NK-92 (cell line): Measurements from ENCODE around the gene TMEM117.
"Not testable (repeated sequence)": the region's sequence is repeated elsewhere in the genome, so short reads cannot be mapped to it uniquely, and the experiment has no call there.

ENCODE experiments used
- DNase-seq: peaks from one replicate; lab custom pipeline; 2025; ENCODE audit not compliant: unreplicated experiment; lab: John Stamatoyannopoulos, UW

The TMEM117 gene

DNA sequence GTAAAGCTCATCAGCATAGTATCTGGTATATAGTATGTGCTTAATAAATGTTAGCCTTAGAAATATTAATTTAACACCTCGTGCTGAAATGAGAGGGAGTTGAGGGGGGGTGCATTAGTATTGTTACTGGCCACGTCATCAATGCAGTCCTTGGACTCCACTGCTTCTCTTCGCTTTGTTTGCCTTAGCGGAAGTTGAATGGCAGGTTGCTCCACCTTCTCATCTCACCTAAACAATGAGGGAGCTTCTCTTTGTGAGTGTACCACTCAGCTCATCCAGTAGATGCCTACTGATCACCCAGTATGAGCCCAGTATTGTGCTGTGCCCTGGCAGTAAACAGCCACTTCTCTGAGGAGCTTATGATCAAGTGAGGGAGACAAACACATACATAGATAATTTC, 4.5 kb downstream of the TMEM117 start:
- no peak for DNase-seq

DNA sequence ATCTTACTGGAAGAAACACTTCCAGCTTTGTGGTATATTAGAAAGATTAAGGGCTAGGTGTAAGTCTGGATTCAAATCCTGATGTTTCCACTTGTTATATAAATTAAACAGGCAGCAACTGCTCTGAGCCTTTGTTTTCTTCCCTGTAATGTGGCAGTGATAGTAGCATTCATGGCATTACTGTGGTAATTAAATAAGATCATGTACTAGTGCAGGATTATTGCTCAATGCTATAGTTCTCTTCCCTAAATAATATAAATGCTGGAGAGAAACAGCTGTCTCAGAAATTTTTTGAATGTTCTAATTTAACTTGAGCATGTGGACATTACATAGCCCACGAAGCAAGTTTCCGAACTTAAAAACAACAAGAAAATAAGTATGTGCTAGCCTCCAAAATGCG, 5.4 kb downstream of the TMEM117 start:
- DNase-seq: no peak

GRCh38 chr12:43842259-43842658, 6.4 kb downstream of the TMEM117 start:
- no peak for DNase-seq

GRCh38 chr12:43847425-43848225, 11.7 kb downstream of the TMEM117 start:
- DNase-seq: not testable (repeated sequence)

DNA sequence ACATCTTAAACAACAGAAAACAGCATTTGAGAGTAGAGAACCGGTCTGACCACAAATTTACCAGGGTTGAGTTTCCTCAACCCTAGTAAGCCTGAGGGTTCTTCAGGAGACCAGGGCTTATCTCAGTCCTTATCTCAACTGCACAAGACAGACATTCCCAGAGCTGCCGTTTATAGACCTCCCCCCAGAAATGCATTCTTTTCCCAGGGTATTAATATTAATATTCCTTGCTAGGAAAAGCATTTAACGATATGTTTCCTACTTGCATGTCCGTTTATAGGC, 12.3 kb downstream of the TMEM117 start:
- no peak for DNase-seq

DNA sequence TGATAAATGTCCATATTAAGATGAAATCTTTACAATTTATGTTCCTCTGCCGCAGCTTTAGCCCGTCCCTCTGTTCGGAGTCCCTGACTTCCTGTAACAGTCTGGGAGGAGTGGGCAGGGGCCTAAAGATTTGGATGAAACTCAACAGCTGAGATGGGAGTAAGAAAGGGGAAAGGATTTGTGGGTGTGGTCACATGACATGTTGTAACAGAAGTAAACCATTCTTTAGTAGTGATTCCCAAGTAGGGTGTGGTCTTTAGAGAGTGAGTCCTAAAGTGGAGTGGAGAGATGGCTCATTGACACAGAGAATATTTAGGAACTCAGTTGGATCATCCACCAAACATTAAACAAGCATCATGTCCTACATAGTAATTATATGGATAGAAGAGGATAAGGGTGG, 12.9 kb downstream of the TMEM117 start:
- DNase-seq: no peak

DNA sequence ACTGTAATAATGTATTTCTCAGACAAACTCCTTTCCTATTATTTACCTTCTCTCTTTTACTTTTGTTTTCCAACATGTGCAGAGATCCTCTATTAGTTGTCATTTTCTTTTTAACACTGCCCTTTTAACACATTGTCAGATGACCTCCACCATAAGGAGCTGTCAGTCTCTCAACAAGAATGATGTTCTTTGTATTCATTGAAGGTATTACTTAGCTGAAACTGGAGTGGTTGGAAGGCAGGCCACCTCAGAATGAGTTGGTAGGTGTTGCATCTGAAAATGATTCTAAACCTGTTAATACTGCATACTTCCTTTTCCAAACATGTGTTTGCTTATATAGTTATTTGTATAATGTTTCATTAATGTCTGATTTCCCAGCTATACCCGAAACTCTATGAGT, 16.9 kb downstream of the TMEM117 start:
- DNase-seq: no peak

- DNase-seq: no peak
These were observed 21.1 kb downstream of the TMEM117 start for GRCh38 chr12:43856972-43857371.

- no peak for DNase-seq
These were observed 22.2 kb downstream of the TMEM117 start for GRCh38 chr12:43858096-43858495.

- DNase-seq: no peak
These were observed 23.1 kb downstream of the TMEM117 start for GRCh38 chr12:43858991-43859390.

GRCh38 chr12:43861015-43861839, 25.3 kb downstream of the TMEM117 start:
- DNase-seq: no peak

- no peak for DNase-seq
These were observed 25.9 kb downstream of the TMEM117 start for GRCh38 chr12:43861840-43862150.

GRCh38 chr12:43863770-43864366, 28.0 kb downstream of the TMEM117 start:
- DNase-seq: no peak

GRCh38 chr12:43864557-43864956, 28.7 kb downstream of the TMEM117 start:
- not testable (repeated sequence) for DNase-seq

DNA sequence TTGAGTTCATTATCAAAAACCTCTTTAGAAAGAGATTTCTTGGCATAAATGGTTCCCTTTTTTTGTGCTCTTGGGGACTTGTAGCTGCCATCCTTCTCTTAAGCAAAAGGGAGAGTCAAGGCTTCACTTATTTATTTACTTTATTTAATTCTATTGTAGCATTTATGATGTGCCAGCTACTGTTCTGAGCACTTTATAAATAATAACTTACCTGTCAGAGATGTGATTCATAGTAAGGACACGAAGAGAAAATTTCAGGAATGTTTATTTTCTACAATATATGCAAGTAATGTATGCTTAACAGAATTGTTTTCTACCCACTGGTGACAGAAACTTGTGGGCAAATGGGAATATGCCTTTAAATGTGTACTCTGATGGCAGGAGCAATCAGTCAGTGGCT, 33.3 kb downstream of the TMEM117 start:
- no peak for DNase-seq

DNA sequence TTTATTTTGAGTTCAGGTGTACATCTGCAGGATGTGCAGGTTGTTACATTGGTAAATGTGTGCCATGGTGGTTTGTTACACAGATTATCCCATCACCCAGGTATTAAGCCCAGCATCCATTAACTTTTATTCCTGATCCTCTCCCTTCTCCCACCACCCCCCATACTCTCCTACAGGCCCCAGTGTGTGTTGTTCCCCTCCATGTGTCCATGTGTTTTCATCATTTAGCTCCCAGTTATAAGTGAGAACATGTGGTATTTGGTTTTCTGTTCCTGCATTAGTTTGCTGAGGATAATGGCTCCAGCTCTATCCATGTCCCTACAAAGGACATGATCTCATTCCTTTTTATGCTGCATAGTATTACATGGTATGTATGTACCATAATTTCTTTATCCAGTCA, 33.9 kb downstream of the TMEM117 start:
- not testable (repeated sequence) for DNase-seq

- DNase-seq: not testable (repeated sequence)
These were observed 35.4 kb downstream of the TMEM117 start for GRCh38 chr12:43871258-43871657.

DNA sequence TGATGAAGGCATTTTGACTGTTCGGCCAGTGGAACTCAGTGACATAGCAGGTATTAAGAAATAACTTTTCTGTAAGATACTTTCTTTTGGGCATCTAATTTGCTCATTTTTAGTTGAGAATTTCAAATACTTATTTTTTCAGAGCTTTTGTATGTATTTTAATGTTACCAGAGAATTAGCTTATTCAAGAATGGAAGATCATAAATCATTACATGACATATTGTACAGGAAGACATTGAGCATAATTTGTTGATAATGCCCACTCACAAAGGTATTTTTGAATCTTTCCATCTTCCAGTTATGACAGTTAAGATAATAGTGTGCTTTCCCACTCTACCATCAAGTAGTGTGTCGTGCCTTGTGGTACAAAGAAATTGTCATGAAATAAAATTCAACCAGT, 36.5 kb downstream of the TMEM117 start:
- DNase-seq: no peak

DNA sequence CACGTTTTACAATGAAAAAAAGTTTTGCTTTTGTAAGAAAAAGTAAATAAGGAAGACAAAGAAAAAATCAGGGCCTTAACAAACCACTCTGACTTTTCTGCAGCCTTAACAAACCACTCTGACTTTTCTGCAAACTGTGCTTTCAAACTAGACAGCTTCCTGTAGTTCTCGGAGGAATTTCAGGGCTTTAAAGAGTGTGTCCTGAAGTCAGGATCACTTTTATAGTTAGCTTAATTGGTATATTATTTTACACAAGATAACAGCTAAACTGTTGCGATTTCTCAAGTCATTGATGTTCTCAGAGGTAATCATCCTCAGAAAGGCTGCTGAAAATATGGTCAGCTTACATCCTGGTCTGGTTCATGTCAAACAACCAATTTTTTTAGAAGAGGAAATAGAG, 42.2 kb downstream of the TMEM117 start:
- DNase-seq: no peak

DNA sequence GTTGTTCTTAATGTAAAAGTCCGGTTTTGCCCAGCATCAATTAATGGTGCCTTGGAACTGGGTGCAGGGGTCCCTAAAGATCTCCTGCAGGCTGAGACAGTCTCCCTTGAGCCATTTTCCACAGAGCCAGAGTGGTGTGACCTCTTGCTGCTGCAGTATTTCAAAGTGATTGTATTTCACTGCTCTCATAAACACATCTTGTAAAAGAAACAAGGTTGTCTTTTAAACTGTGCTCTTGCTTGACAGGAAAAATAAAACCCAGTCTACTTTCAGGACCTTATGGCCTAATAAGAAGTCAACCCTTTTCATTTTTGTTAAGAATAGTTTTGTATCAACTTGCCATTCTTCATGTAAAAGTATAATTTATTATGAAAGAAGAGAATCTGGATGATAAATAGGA, 44.7 kb downstream of the TMEM117 start:
- no peak for DNase-seq

- no peak for DNase-seq
These were observed 46.8 kb downstream of the TMEM117 start for GRCh38 chr12:43882578-43883178.

DNA sequence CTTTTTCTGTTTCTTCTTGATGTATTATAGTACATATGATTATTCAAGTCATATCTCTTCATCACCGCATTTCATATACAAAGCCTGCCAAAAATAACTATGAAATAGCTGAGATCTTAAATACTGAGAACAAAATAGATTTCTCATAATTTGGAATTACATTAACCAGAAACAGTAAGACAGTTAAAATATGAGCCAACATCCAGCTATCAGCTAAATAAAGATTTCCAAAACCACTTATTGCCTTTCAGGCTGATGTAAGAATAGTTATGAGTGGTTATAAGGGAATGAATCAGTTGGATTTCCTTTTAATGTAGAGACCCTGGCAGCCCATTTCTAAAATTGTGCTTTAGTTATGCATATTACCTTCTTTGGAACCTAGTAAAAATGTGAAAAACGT, 47.4 kb downstream of the TMEM117 start:
- DNase-seq: no peak
